GM12874 (cell line): ENCODE results near the gene RNF169.

Source experiments
- CTCF ChIP-seq: IDR thresholded peaks from 2 replicates; pipeline ENCODE4 v1.5.1; 2011; ENCODE audit warnings: low read depth, mild to moderate bottlenecking, control low read depth, low read length, moderate library complexity; ENCODE audit not compliant: insufficient read depth

The RNF169 gene

GRCh38 chr11:74756571-74756970 lies 7.9 kb downstream of the RNF169 start:
- no peak for TF ChIP-seq CTCF

GRCh38 chr11:74766905-74767304 lies 18.3 kb downstream of the RNF169 start:
- TF ChIP-seq CTCF, result no peak

- TF ChIP-seq CTCF, result no peak
These were observed 20.5 kb downstream of the RNF169 start for GRCh38 chr11:74769055-74769707.

- TF ChIP-seq CTCF, result no peak
These were observed 21.8 kb downstream of the RNF169 start for GRCh38 chr11:74770456-74770855.

GRCh38 chr11:74771139-74771538 lies 22.5 kb downstream of the RNF169 start:
- no peak for TF ChIP-seq CTCF

GRCh38 chr11:74773476-74773875 lies 24.8 kb downstream of the RNF169 start:
- no peak for TF ChIP-seq CTCF

GRCh38 chr11:74775762-74776161 lies 27.1 kb downstream of the RNF169 start:
- TF ChIP-seq CTCF, result no peak
